RPMI8226 (cell line): ENCODE measurements around the gene HIVEP1.

ENCODE experiments used
- DNase-seq: peaks from one replicate; pipeline ENCODE4 v3.0.0-alpha.2; 2015

The HIVEP1 gene

GRCh38 chr6:12012038-12012557, at the start of gene HIVEP1:
HIVEP1 (plus strand) TSS chr6:12012312; CDS start chr6:12015629, 3,317 bp downstream.
- no peak for DNase-seq

- DNase-seq: no peak
Observed at GRCh38 chr6:11963756-11964500, 48.2 kb upstream of the HIVEP1 start.

- DNase-seq: no peak
Observed at GRCh38 chr6:11964729-11965335, 47.3 kb upstream of the HIVEP1 start.

- no peak for DNase-seq
Observed at GRCh38 chr6:11965499-11965898, 46.6 kb upstream of the HIVEP1 start.

GRCh38 chr6:11968241-11968806, 43.8 kb upstream of the HIVEP1 start:
- DNase-seq: no peak

GRCh38 chr6:11969092-11969491, 43.0 kb upstream of the HIVEP1 start:
- no peak for DNase-seq

GRCh38 chr6:11970114-11970513, 42.0 kb upstream of the HIVEP1 start:
- no peak for DNase-seq

- DNase-seq: no peak
Observed at GRCh38 chr6:11971154-11971553, 41.0 kb upstream of the HIVEP1 start.

GRCh38 chr6:11972270-11972669, 39.8 kb upstream of the HIVEP1 start:
- DNase-seq: no peak

- no peak for DNase-seq
Observed at GRCh38 chr6:11972806-11973205, 39.3 kb upstream of the HIVEP1 start.

- no peak for DNase-seq
Observed at GRCh38 chr6:11973238-11973637, 38.9 kb upstream of the HIVEP1 start.

GRCh38 chr6:11974089-11974488, 38.0 kb upstream of the HIVEP1 start:
- no peak for DNase-seq

- DNase-seq: no peak
Observed at GRCh38 chr6:11975353-11975977, 36.6 kb upstream of the HIVEP1 start.

GRCh38 chr6:11976489-11976888, 35.6 kb upstream of the HIVEP1 start:
- DNase-seq: no peak

- no peak for DNase-seq
Observed at GRCh38 chr6:11977193-11977592, 34.9 kb upstream of the HIVEP1 start.

- no peak for DNase-seq
Observed at GRCh38 chr6:11977738-11978137, 34.4 kb upstream of the HIVEP1 start.

- no peak for DNase-seq
Observed at GRCh38 chr6:11978169-11978987, 33.7 kb upstream of the HIVEP1 start.

GRCh38 chr6:11979866-11980265, 32.2 kb upstream of the HIVEP1 start:
- DNase-seq: no peak

GRCh38 chr6:11983306-11983705, 28.8 kb upstream of the HIVEP1 start:
- DNase-seq: no peak

- DNase-seq: no peak
Observed at GRCh38 chr6:11987386-11987785, 24.7 kb upstream of the HIVEP1 start.

GRCh38 chr6:11989386-11989785, 22.7 kb upstream of the HIVEP1 start:
- DNase-seq: no peak

- DNase-seq: no peak
Observed at GRCh38 chr6:11992086-11992485, 20.0 kb upstream of the HIVEP1 start.
